HCT116 (cell line): ENCODE measurements around the gene B4GALNT4. TPM values are rescaled to one million over a fixed set of nuclear protein-coding genes. Genes with fewer than 3 reads are reported as not detected.

Experiments
- ATAC-seq: fragments of 200-7000 bp; cut with Tn5 transposase; 2 replicates; pipeline ENCODE4 v1.9.1; 2020; ENCODE audit warnings: mild to moderate bottlenecking, moderate library complexity
- BruUV-seq: library from RNA; stranded (reverse); fragments of 400-500 nt; replicated peaks from 2 replicates; lab custom pipeline; 2021; lab: Mats Ljungman, UMichigan
- CTCF ChIA-PET: fragments of 300-600 bp; sonication (Branson Sonifier 250); formaldehyde crosslinking; loops from one replicate; lab custom pipeline; 2021; ENCODE audit warnings: antibody characterized with exemption; lab: Charles Lee
- POLR2A ChIA-PET: fragments of 300-600, 350-600 bp; sonication (Branson Sonifier 250); formaldehyde crosslinking; loops from one replicate; lab custom pipeline; 2021; ENCODE audit warnings: antibody characterized with exemption; lab: Charles Lee
- RAD21 ChIA-PET, 2 experiments: fragments of 300-600 bp; sonication (Branson Sonifier 250); formaldehyde crosslinking; loops; one replicate each; lab custom pipeline; 2023; ENCODE audit warnings: low total read pairs in 2 of 2; ENCODE audit not compliant: uncharacterized antibody in 2 of 2, unreplicated experiment in 2 of 2, low non-redundant PET in 1 of 2; lab: Charles Lee
- DNase-seq: peaks from one replicate; pipeline ENCODE4 v3.0.0-alpha.2; 2010; ENCODE audit warnings: low read depth, low spot score
- H2AFZ ChIP-seq: fragments of 200-600 bp; shearing (Covaris generic), sonication (generic); 2 replicates; pipeline ENCODE4 v1.6.1; 2017; ENCODE audit warnings: low read depth, mixed run types, mixed read lengths, antibody characterized with exemption, low read length; ENCODE audit not compliant: poor library complexity, severe bottlenecking
- H3K27ac ChIP-seq: 2 replicates; pipeline ENCODE4 v1.5.1; 2012; ENCODE audit warnings: low read depth, low read length
- H3K27me3 ChIP-seq: fragments of 200-600 bp; sonication (generic); 2 replicates; pipeline ENCODE4 v1.6.1; 2016; ENCODE audit warnings: mixed run types, low read length, mixed read lengths; ENCODE audit not compliant: insufficient read depth
- H3K36me3 ChIP-seq, 2 experiments: fragments of 200-500 bp in 1 of 2; fragments of 200-600 bp in 1 of 2; sonication (Bioruptor generic) in 1 of 2; sonication (generic) in 1 of 2; 2 replicates each; pipeline versions ENCODE4 v1.5.1 to v1.6.1; 2014 to 2016; ENCODE audit warnings: low read length in 2 of 2, inconsistent platforms in 1 of 2, mixed read lengths in 1 of 2, mixed run types in 1 of 2; ENCODE audit not compliant: insufficient read depth in 2 of 2, control insufficient read depth in 1 of 2
- H3K4me1 ChIP-seq, 2 experiments: fragments of 200-600 bp in 1 of 2; sonication (generic) in 1 of 2; 2 replicates each; pipeline versions ENCODE4 v1.5.1 to v1.6.1; 2012 to 2017; ENCODE audit warnings: low read length in 2 of 2, inconsistent platforms in 1 of 2, mild to moderate bottlenecking in 1 of 2, mixed read lengths in 1 of 2, mixed run types in 1 of 2, moderate library complexity in 1 of 2; ENCODE audit not compliant: insufficient read depth in 2 of 2, control insufficient read depth in 1 of 2
- H3K4me2 ChIP-seq: fragments of 200-600 bp; sonication (generic); 2 replicates; pipeline ENCODE4 v1.6.1; 2017; ENCODE audit warnings: mixed run types, low read length, mixed read lengths
- H3K4me3 ChIP-seq, 2 experiments: fragments of 200-600 bp in 1 of 2; sonication (generic) in 1 of 2; replicated peaks in 1 of 2; 2 replicates each; pipeline ENCODE4 v1.5.1; 2011 to 2016; ENCODE audit warnings: low read length in 2 of 2, control low read depth in 1 of 2, low read depth in 1 of 2, mild to moderate bottlenecking in 1 of 2, mixed read lengths in 1 of 2, mixed run types in 1 of 2
- H3K79me2 ChIP-seq: fragments of 200-600 bp; sonication (generic); 2 replicates; pipeline ENCODE4 v1.6.1; 2017; ENCODE audit warnings: mild to moderate bottlenecking, mixed run types, low read length, moderate library complexity, mixed read lengths; ENCODE audit not compliant: insufficient read depth
- H3K9ac ChIP-seq: fragments of 200-600 bp; sonication (generic); 2 replicates; pipeline ENCODE4 v1.6.1; 2016; ENCODE audit warnings: low read length, mixed read lengths
- H3K9me2 ChIP-seq: fragments of 200-600 bp; sonication (generic), shearing (Covaris generic); 2 replicates; pipeline ENCODE4 v1.6.1; 2017; ENCODE audit warnings: mixed run types, mild to moderate bottlenecking, moderate library complexity; ENCODE audit not compliant: insufficient read depth
- H3K9me3 ChIP-seq, 2 experiments: fragments of 200-500 bp in 1 of 2; fragments of 200-600 bp in 1 of 2; sonication (Bioruptor generic) in 1 of 2; sonication (generic) in 1 of 2; 2 replicates each; pipeline ENCODE4 v1.6.1; 2014 to 2017; ENCODE audit warnings: low read length in 2 of 2, mixed read lengths in 2 of 2, inconsistent platforms in 1 of 2, low read depth in 1 of 2, mild to moderate bottlenecking in 1 of 2, mixed run types in 1 of 2, moderate library complexity in 1 of 2; ENCODE audit not compliant: control insufficient read depth in 1 of 2, insufficient read depth in 1 of 2
- H4K20me1 ChIP-seq: fragments of 200-600 bp; sonication (generic), shearing (Covaris generic); 2 replicates; pipeline ENCODE4 v1.6.1; 2017; ENCODE audit warnings: mixed run types, mild to moderate bottlenecking, moderate library complexity; ENCODE audit not compliant: insufficient read depth
- EZH2 ChIP-seq: fragments of 200-600 bp; sonication (generic); IDR thresholded peaks from 2 replicates; pipeline ENCODE4 v1.6.1; 2017; ENCODE audit warnings: antibody characterized with exemption, mixed run types
- JUND ChIP-seq: IDR thresholded peaks from 2 replicates; pipeline ENCODE4 v1.6.1; 2012
- POLR2AphosphoS5 ChIP-seq: IDR thresholded peaks from 2 replicates; pipeline ENCODE4 v1.6.1; 2011; ENCODE audit warnings: mild to moderate bottlenecking, low read depth, low read length, moderate library complexity
- TCF7L2 ChIP-seq: IDR thresholded peaks from 2 replicates; pipeline ENCODE4 v1.7.0; 2011; ENCODE audit warnings: borderline replicate concordance, inconsistent platforms; ENCODE audit not compliant: insufficient read depth, insufficient read length; ENCODE audit errors: extremely low read depth
- intact Hi-C: fragments of 100-400 bp; cut with micrococcal nuclease; formaldehyde crosslinking; loops from 2 replicates; pipeline ENCODE4 v1.10.0; 2022
- total RNA-seq: library from RNA; stranded (reverse); gene quantifications from one replicate; pipeline ENCODE4 v1.2.1, GENCODE V29; 2021; ENCODE audit not compliant: unreplicated experiment
- TF ChIP-seq, protein P1 (sequence below), 3 experiments: fragments of 200-600 bp in 1 of 3; sonication (generic) in 1 of 3; IDR thresholded peaks in 2 of 3; conservative IDR thresholded peaks in 1 of 3; 2 replicates each; pipeline ENCODE4 v1.5.1; 2012 to 2017; ENCODE audit warnings: low read depth in 2 of 3, low read length in 2 of 3, antibody characterized with exemption in 1 of 3, borderline replicate concordance in 1 of 3, control low read depth in 1 of 3, mild to moderate bottlenecking in 1 of 3, mixed read lengths in 1 of 3, mixed run types in 1 of 3, moderate library complexity in 1 of 3; ENCODE audit not compliant: insufficient read depth in 1 of 3

The B4GALNT4 gene
- total RNA-seq, 1 experiment from 2014 or later: 54.3 TPM

DNA sequence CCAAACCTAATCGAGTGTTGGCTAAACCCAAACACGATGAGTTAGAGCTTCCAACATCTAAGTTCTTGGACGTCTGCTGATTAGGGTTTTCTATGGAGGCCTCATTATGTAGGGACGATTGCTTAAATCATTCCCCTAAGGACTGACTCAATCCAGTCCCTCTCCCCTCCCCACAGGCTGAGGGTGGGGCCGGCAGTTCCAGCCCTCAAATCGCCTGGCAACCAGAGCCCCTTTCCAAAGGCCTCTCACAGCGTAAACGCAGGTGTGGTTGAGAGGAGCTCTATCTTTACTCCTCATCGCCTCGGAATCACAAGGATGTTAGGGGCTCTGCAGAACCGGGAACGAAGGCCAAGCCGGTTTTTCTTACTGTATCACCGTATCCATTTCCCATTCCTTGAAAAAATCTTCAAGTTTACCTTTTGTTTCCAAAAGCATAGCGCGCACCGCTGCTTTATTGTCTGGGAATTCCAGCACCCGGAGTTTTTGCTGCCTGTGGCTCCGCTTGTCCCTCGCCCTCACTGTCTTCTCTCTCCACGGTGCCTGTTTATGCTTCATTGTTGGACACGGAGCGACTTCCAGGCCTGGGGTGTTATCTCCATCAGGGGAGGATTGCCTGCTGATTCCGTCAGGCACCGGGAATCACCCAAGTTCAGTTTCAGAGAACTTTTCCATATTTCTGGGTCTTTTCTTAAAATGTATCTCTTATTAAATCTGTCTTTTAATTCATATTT lies 34.9 kb upstream of the B4GALNT4 start:
- no peak overlapping the region for H2AFZ ChIP-seq
- no peaks in the 10 kb centered on the region for H3K9me2 ChIP-seq
- no peaks in the 10 kb centered on the region for H3K36me3 ChIP-seq
- POLR2A ChIA-PET: no interaction called here
- H3K27ac ChIP-seq: no peak overlapping the region
- H3K4me3 ChIP-seq: no peak overlapping the region
- intact Hi-C loops: no loop called here
- BruUV-seq: no TSS peak
- H3K4me1 ChIP-seq: peaks cover 0 to 3% of the 10 kb centered on the region in 2 experiments; a peak in 2 of 4 replicates
- no peak overlapping the region for H3K9ac ChIP-seq
- no peaks in the 10 kb centered on the region for H4K20me1 ChIP-seq
- no peaks in the 10 kb centered on the region; a peak in 1 of 4 replicates for H3K9me3 ChIP-seq
- H3K79me2 ChIP-seq: no peaks in the 10 kb centered on the region
- RAD21 ChIA-PET: no interaction called here
- no peaks in the 10 kb centered on the region for H3K27me3 ChIP-seq
- CTCF ChIA-PET: no interaction called here
- no peak for DNase-seq
- TF ChIP-seq JUND: no peak
- no peak for TF ChIP-seq POLR2AphosphoS5
- TF ChIP-seq EZH2: no peak
- TF ChIP-seq TCF7L2: no peak
- TF ChIP-seq, protein P1, sequence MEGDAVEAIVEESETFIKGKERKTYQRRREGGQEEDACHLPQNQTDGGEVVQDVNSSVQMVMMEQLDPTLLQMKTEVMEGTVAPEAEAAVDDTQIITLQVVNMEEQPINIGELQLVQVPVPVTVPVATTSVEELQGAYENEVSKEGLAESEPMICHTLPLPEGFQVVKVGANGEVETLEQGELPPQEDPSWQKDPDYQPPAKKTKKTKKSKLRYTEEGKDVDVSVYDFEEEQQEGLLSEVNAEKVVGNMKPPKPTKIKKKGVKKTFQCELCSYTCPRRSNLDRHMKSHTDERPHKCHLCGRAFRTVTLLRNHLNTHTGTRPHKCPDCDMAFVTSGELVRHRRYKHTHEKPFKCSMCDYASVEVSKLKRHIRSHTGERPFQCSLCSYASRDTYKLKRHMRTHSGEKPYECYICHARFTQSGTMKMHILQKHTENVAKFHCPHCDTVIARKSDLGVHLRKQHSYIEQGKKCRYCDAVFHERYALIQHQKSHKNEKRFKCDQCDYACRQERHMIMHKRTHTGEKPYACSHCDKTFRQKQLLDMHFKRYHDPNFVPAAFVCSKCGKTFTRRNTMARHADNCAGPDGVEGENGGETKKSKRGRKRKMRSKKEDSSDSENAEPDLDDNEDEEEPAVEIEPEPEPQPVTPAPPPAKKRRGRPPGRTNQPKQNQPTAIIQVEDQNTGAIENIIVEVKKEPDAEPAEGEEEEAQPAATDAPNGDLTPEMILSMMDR (IDR thresholded peaks at IDR 0.05 in 2 of 3, conservative IDR thresholded peaks at IDR 0.05 in 1 of 3; ENCODE audit: borderline replicate concordance in 1 of 3, insufficient read depth in 1 of 3, low read depth in 2 of 3, low read length in 2 of 3): no peak
- no peak for ATAC-seq
- no peak overlapping the region for H3K4me2 ChIP-seq
